Endothelial cell of hepatic sinusoid (primary cell): ENCODE measurements around the gene IL13.
"Not testable (repeated sequence)": the region's sequence is repeated elsewhere in the genome, so short reads cannot be mapped to it uniquely, and the experiment has no call there.

ENCODE experiments used
- in situ Hi-C: cut with HindIII; loops from 2 replicates; pipeline ENCODE4 v1.10.0; 2017; ENCODE audit warnings: low sequenced_read_pairs

Gene IL13

GRCh38 chr5:132686193-132686592, 28.2 kb downstream of the IL13 start:
- in situ Hi-C loops = no loop called here

DNA sequence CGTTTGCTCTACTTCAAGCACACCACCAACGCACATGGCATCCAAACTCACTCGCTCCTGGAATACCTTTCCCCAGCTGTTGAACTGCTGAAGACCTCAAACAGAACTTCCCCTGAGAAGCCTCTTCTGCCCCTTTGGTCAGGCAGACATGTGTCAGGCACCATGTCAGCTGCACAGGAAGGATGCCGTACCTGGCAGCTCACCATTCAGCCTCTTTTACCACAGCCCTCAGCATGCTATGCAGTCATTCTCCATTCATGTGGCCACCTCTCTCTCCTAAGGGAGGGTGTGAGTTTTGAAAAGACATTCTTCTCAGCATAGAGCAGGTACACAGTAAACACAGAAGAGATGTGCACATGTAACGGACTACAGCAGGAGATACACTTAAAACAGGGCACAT, 30.0 kb downstream of the IL13 start:
- in situ Hi-C loops = no loop called here

DNA sequence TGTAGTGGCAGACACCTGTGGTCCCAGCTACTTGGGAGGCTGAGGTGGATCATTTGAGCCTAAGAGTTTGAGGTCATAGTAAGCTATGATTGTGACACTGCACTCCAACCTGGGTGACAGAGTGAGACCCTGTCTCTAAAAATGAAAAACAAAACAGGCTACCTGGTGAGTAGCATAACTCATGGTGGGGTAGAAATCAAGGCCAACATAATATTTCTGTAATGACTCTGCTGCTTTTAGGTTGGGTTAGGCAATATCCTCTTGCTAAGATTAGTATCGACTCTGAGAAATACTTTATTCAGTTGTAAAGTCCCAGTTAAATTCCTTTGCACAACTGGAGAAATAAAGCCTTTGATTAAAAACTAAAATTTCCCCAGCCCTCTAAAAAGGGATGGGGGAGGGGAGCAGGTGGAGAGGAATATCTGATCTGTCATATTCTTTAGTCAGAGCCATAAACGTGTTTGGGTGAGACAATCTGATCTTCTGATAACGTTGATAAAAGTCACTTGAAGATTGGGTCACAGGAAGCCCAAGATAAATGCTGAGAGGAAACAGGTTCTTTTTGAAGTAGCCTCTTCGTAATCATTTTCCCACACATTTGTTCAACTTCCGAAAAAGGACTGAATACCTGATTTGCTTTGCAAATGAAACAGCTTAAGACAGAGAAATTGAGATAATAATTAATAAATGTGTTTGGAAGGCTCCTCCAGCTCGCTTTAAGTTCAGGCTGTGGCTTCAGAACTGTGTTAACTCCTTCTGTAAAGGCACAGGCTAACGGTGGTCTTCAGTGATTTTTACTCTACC, 30.8 kb downstream of the IL13 start:
- in situ Hi-C loops = no loop called here

GRCh38 chr5:132689513-132689912, 31.5 kb downstream of the IL13 start:
- in situ Hi-C loops = no loop called here

DNA sequence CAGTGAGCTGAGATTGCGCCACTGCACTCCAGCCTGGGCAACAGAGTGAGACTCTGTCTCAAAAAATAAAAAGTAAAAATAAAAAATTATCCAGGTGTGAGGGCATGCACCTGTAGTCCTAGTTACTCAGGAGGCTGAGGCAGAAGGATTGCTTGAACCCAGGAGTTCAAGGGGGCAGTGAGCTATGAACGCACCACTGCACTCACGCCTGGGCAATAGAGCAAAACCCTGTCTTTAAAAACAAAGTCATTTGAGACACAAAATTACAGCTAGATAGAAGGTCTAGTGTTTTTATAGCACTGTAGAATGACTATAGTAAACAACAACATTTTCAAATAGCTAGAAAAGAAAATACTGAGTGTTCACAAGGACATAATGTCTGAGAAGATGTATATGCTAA, 32.2 kb downstream of the IL13 start:
- in situ Hi-C loops = no loop called here

DNA sequence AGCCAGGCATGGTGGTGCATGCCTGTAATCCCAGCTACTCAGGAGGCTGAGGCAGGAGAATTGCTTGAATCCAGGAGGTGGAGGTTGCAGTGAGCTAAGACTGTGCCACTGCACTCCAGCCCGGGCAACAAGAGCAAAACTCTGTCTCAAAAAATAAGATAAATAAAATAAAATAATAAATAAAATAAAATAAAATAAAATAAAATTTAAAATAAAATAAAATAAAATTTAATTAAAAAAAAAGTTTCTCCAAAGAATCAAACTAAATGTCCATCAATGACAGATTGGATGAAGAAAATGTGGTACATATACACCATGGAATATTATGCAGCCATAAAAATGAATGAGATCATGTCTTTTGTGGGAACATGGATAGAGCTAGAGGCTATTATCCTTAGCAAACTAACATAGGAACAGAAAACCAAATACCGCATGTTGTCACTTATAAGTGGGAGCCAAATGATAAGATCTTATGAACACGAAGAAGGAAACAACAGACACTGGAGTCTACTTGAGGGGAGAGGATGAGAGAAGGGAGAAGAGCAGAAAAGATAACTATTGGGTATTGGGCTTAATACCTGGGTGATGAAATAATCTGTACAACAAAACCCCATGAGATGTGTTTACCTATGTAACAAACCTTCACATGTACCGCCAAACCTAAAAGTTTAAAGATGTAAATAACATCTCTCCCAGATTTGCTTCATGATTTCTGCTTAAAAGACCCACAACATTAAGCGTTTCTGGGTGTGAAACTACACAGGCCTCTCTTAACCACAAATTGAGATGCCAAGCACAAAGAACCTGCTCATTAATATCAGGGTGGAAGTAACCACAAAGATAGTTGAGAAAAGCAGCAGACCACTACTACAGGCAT, 34.0 kb downstream of the IL13 start:
- in situ Hi-C loops = not testable (repeated sequence)

- in situ Hi-C loops = no loop called here
These were observed 34.6 kb downstream of the IL13 start for GRCh38 chr5:132692632-132692967.

GRCh38 chr5:132695956-132696355, 38.0 kb downstream of the IL13 start:
- in situ Hi-C loops = no loop called here

- in situ Hi-C loops = no loop called here
These were observed 46.9 kb downstream of the IL13 start for GRCh38 chr5:132704875-132705274.

DNA sequence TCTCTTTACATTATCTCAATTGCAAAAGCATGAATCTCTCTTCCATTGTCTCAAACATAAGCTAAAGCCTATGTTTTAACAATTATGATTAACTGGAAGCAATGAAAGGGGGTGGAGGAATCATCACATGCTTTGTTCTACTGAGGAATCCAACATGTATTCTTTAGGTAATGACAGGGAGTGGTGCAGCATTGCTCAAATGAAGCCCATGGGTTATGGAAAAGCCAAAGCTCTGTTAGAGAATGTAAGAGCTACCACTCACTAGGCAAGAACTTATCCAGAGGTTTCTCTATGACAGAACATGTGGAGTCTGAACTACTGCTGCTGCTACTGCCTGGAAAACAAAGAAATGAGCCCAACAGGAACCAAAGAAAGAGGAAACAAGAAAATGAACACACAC, 50.7 kb downstream of the IL13 start:
- in situ Hi-C loops = no loop called here
